Heart right ventricle (tissue), 16 donors: Measurements from ENCODE around the gene OLFM1. TPM values are rescaled to one million over a fixed set of nuclear protein-coding genes. Genes with fewer than 3 reads are reported as not detected.

ENCODE experiments used
- ATAC-seq, 8 donors: fragments of 200-7000 bp; cut with Tn5 transposase; one replicate each; pipeline ENCODE4 v1.9.1; 2020; ENCODE audit warnings: mild to moderate bottlenecking in 8 of 8, moderate library complexity in 8 of 8, moderate number of reproducible peaks in 1 of 8
- DNase-seq, 2 donors: peaks; one replicate each; pipeline ENCODE4 v3.0.0-alpha.2; 2020
- H3K27ac ChIP-seq, 10 donors: fragments of 200-600 bp; sonication (generic) in 2 of 10; one replicate each; pipeline versions ENCODE4 v1.5.0 to v1.8.0; 2020 to 2022; ENCODE audit warnings: mild to moderate bottlenecking in 3 of 10
- H3K27me3 ChIP-seq, 7 donors: fragments of 200-600 bp; one replicate each; pipeline ENCODE4 v1.8.0; 2021 to 2022; ENCODE audit warnings: mild to moderate bottlenecking in 2 of 7
- H3K36me3 ChIP-seq, 9 donors: fragments of 200-600 bp; sonication (generic) in 1 of 9; one replicate each; pipeline versions ENCODE4 v1.5.0 to v1.8.0; 2020 to 2022; ENCODE audit warnings: mild to moderate bottlenecking in 2 of 9
- H3K4me1 ChIP-seq, 9 donors: fragments of 200-600 bp; sonication (generic) in 1 of 9; one replicate each; pipeline versions ENCODE4 v1.5.0 to v1.8.0; 2020 to 2022; ENCODE audit warnings: mild to moderate bottlenecking in 4 of 9
- H3K4me3 ChIP-seq, 10 donors: fragments of 200-600 bp; sonication (generic) in 2 of 10; one replicate each; pipeline versions ENCODE4 v1.5.0 to v1.8.0; 2020 to 2022; ENCODE audit warnings: mild to moderate bottlenecking in 7 of 10, moderate library complexity in 2 of 10
- H3K9me3 ChIP-seq, 11 donors: fragments of 200-600 bp in 10 of 11; sonication (generic) in 2 of 11; one replicate each; pipeline versions ENCODE4 v1.5.0 to v1.8.0; 2013 to 2022; ENCODE audit warnings: mild to moderate bottlenecking in 2 of 11, control low read depth in 1 of 11, moderate library complexity in 1 of 11
- CTCF ChIP-seq, 9 donors: fragments of 200-600 bp; sonication (generic) in 2 of 9; IDR thresholded peaks; one replicate each; pipeline versions ENCODE4 v1.5.0 to v1.8.0; 2021 to 2022; ENCODE audit warnings: antibody characterized with exemption in 9 of 9, mild to moderate bottlenecking in 5 of 9, moderate library complexity in 1 of 9
- WGBS, 2 donors: extraction: QIAGEN DNeasy Blood & Tissue Kit; methylation state at CpG; one replicate each; pipeline ENCODE4 v1.1.7; 2013; ENCODE audit warnings: inconsistent platforms in 1 of 2; 5-methylcytosine and 5-hydroxymethylcytosine counted together
- intact Hi-C, 10 donors: fragments of 100-400 bp; cut with DNase I; formaldehyde crosslinking; loops; one replicate each; pipeline versions ENCODE4 v1.11.1 to v1.14.2; 2022
- polyA plus RNA-seq, 2 donors: library from polyadenylated mRNA; stranded (reverse); fragments of 200-250 nt; gene quantifications; one replicate each; pipeline ENCODE4 v1.2.3, GENCODE V29; 2013
- total RNA-seq, 10 donors: library from RNA; stranded (reverse); fragmentation: NEBNext Ultra II Directional in 3 of 10; extraction: Animal tissue kit (Norgen Biotek cat#: 25700) in 3 of 10; gene quantifications; one replicate each; pipeline versions ENCODE4 v1.2.1 to v1.2.4, GENCODE V29; 2021 to 2023
- donor health status: Arrhythmogenic right ventricular cardiomyopathy.
- donor health status: ischemic (EF 13 %, LVEDD 7.1; RV severe dilation, severe dysfunction).
- donor health status: healthy with polysubstance abuse.
- donor health status: DM: no; HTN: yes; CAD: no.
- donor health status: DM: no; HTN: no; CAD: no.
- donor health status: ischemic (EF 25% LVEDD 6.9; RV normal size, moderate dysfunction).
- donor health status: ischemic (EF 25% LVEDD 5.7; RV mildly dilated, moderate dysfunction).
- donor health status: healthy.
- donor health status: DM: yes; HTN: yes; CAD: no.
- donor health status: Ischemic cardiomyopathy.
- donor health status: ischemic (EF 35%, LVEDD 5.7; RV mildly dilated, moderate dysfunction).
- donor health status: nonischemic (EF 11% LVEDD 7.7; RV severe dilation, severe dysfunction).
- donor health status: DM: yes; HTN: yes; CAD: no.
- donor health status: PGD.
- donor health status: ischemic (EF 29% LVEDD 5.4; RV normal size, mild dysfunction).
- donor health status: nonischemic (EF 23%, LVEDD 6.1; RV moderate dilation, normal function).

The OLFM1 gene
- total and polyA plus RNA-seq, 12 donors = 3.3 to 14.9 (median 6.5) TPM

- Histone ChIP-seq H3K27ac (no peak overlapping the region), H3K4me3 (no peak overlapping the region), H3K27me3 (peaks cover 0 to 57% (median 23%) of the 10 kb centered on the region in 7 donors), H3K9me3 (peaks cover 0 to 5% (median 0%) of the 10 kb centered on the region in 11 donors), H3K4me1 (no peaks in the 10 kb centered on the region), H3K36me3 (no peaks in the 10 kb centered on the region)
- WGBS, 2 donors = 86 to 92% methylated on average over 5 of the region's 5 CpGs
- no peak for ATAC-seq
- intact Hi-C loops = no loop called here
- no peak for TF ChIP-seq CTCF (IDR thresholded peaks at IDR 0.05)
- no peak for DNase-seq
Measured at GRCh38 chr9:135053133-135053532, 34.3 kb upstream of the OLFM1 start.

GRCh38 chr9:135055181-135055580 is 32.3 kb upstream of the OLFM1 start:
- Histone ChIP-seq H3K4me1 (no peaks in the 10 kb centered on the region), H3K36me3 (no peaks in the 10 kb centered on the region), H3K27me3 (peaks cover 0 to 53% (median 24%) of the 10 kb centered on the region in 7 donors), H3K9me3 (peaks cover 0 to 5% (median 0%) of the 10 kb centered on the region in 11 donors), H3K4me3 (no peak overlapping the region), H3K27ac (no peak overlapping the region)
- ATAC-seq = no peak
- no peak for TF ChIP-seq CTCF (IDR thresholded peaks at IDR 0.05)
- intact Hi-C loops = no loop called here
- no peak for DNase-seq
- 86 to 94% methylated on average over 3 of the region's 3 CpGs for WGBS, 2 donors

- H3K9me3 ChIP-seq = peaks cover 0 to 5% (median 0%) of the 10 kb centered on the region in 11 donors
- no peak for DNase-seq
- WGBS, 2 donors = 63 to 70% methylated on average over 3 of the region's 3 CpGs
- no peak overlapping the region for H3K4me3 ChIP-seq
- no peak for ATAC-seq
- no peaks in the 10 kb centered on the region for H3K4me1 ChIP-seq
- no peak for TF ChIP-seq CTCF (IDR thresholded peaks at IDR 0.05)
- no peaks in the 10 kb centered on the region for H3K36me3 ChIP-seq
- intact Hi-C loops = no loop called here
- H3K27ac ChIP-seq = no peak overlapping the region
- peaks cover 0 to 57% (median 27%) of the 10 kb centered on the region in 7 donors for H3K27me3 ChIP-seq
Measured at GRCh38 chr9:135056541-135056940, 30.9 kb upstream of the OLFM1 start.

GRCh38 chr9:135060461-135061116 is 26.9 kb upstream of the OLFM1 start:
- no peaks in the 10 kb centered on the region for H3K36me3 ChIP-seq
- ATAC-seq (no peak), DNase-seq (no peak)
- TF ChIP-seq CTCF (IDR thresholded peaks at IDR 0.05) = no peak
- peaks cover 0 to 14% (median 3%) of the 10 kb centered on the region in 11 donors for H3K9me3 ChIP-seq
- H3K4me3 ChIP-seq = no peak overlapping the region
- H3K27ac ChIP-seq = no peak overlapping the region
- H3K4me1 ChIP-seq = no peaks in the 10 kb centered on the region
- intact Hi-C loops = no loop called here
- peaks cover 0 to 54% (median 38%) of the 10 kb centered on the region in 7 donors for H3K27me3 ChIP-seq
- WGBS, 2 donors = 41 to 59% methylated on average over 5 of the region's 5 CpGs
